HepG2 (cell line): ENCODE measurements around the gene MRPS2. TPM values are rescaled to one million over a fixed set of nuclear protein-coding genes. Genes with fewer than 3 reads are reported as not detected.
A peak's percentile ranks its signal among the peaks of the same experiment; 100 is the strongest.

Experiments used
- CBX1 ChIP-seq: IDR thresholded peaks from one replicate; pipeline ENCODE4 v1.6.1; 2016; ENCODE audit warnings: antibody characterized with exemption, low read depth
- CENPT ChIP-seq: sonication (generic); formaldehyde crosslinking; IDR thresholded peaks from 2 replicates; pipeline ENCODE4 v1.8.0; 2022; ENCODE audit warnings: low read depth, mild to moderate bottlenecking, moderate library complexity, missing genetic modification reagents
- GABPB1 ChIP-seq: IDR thresholded peaks from 2 replicates; pipeline ENCODE4 v1.6.1; 2016; ENCODE audit warnings: mild to moderate bottlenecking, missing genetic modification reagents, moderate library complexity, missing compliant biosample characterization
- HNRNPL ChIP-seq: fragments of 200-400 bp; formaldehyde crosslinking; IDR thresholded peaks from 2 replicates; pipeline ENCODE4 v1.6.1; 2017; ENCODE audit warnings: mild to moderate bottlenecking, low read depth, low read length
- KDM2A ChIP-seq: sonication (generic); formaldehyde crosslinking; IDR thresholded peaks from 2 replicates; pipeline ENCODE4 v1.4.0; 2020; ENCODE audit warnings: low read depth, missing genetic modification reagents, borderline replicate concordance
- KMT2A ChIP-seq: sonication (generic); formaldehyde crosslinking; IDR thresholded peaks from 2 replicates; pipeline ENCODE4 v1.4.0; 2020; ENCODE audit warnings: missing genetic modification reagents
- MATR3 ChIP-seq: sonication (generic); formaldehyde crosslinking; IDR thresholded peaks from 2 replicates; pipeline ENCODE4 v1.4.0; 2020; ENCODE audit warnings: missing genetic modification reagents
- MEIS2 ChIP-seq: sonication (generic); formaldehyde crosslinking; IDR thresholded peaks from 2 replicates; pipeline ENCODE4 v1.9.0; 2021; ENCODE audit warnings: mild to moderate bottlenecking, missing genetic modification reagents
- MTA1 ChIP-seq: sonication (generic); formaldehyde crosslinking; IDR thresholded peaks from 2 replicates; pipeline ENCODE4 v1.4.0; 2020; ENCODE audit warnings: missing genetic modification reagents, mild to moderate bottlenecking, borderline replicate concordance
- XRCC5 ChIP-seq: fragments of 200-400 bp; formaldehyde crosslinking; optimal IDR thresholded peaks from 2 replicates; pipeline ENCODE3; 2017; ENCODE audit warnings: mild to moderate bottlenecking, low read length
- ZBTB38 ChIP-seq: sonication (generic); formaldehyde crosslinking; IDR thresholded peaks from 2 replicates; pipeline ENCODE4 v1.5.1; 2020; ENCODE audit warnings: mild to moderate bottlenecking, missing genetic modification reagents
- ZNF232 ChIP-seq: sonication (generic); formaldehyde crosslinking; IDR thresholded peaks from 2 replicates; pipeline ENCODE4 v1.4.0; 2020; ENCODE audit warnings: missing genetic modification reagents, borderline replicate concordance
- ZNF331 ChIP-seq: sonication (generic); formaldehyde crosslinking; IDR thresholded peaks from 2 replicates; pipeline ENCODE4 v1.4.0; 2020; ENCODE audit warnings: missing genetic modification reagents
- ZNF780A ChIP-seq: sonication (generic); formaldehyde crosslinking; IDR thresholded peaks from 2 replicates; pipeline ENCODE4 v1.8.0; 2022; ENCODE audit warnings: mild to moderate bottlenecking, missing genetic modification reagents, moderate library complexity
- ZNF891 ChIP-seq: sonication (generic); formaldehyde crosslinking; IDR thresholded peaks from 2 replicates; pipeline ENCODE4 v1.5.0; 2020; ENCODE audit warnings: mild to moderate bottlenecking, missing genetic modification reagents
- polyA plus RNA-seq, 8 experiments: library from polyadenylated mRNA; depleted of rRNA in 3 of 8; stranded (reverse) in 7 of 8; unstranded in 1 of 8; fragments of >200 nt; fragmentation: Illumina TruSeq in 4 of 8; extraction: Trizol in 4 of 8; gene quantifications; 2 replicates each; pipeline versions ENCODE4 v1.2.1 to v1.2.3, GENCODE V29; 2011 to 2016; ENCODE audit warnings: low read depth in 4 of 8, missing spikeins in 1 of 8, mixed read lengths in 1 of 8; ENCODE audit not compliant: insufficient read depth in 1 of 8
- total RNA-seq, 5 experiments: library from RNA; depleted of rRNA; stranded (reverse); fragments of >200 nt; fragmentation: Illumina TruSeq; extraction: Trizol; gene quantifications; 2 replicates each; pipeline ENCODE4 v1.2.3, GENCODE V29; 2016; ENCODE audit warnings: low read depth in 1 of 5
- TF ChIP-seq, protein P1 (sequence below): sonication (generic); formaldehyde crosslinking; IDR thresholded peaks from 2 replicates; pipeline ENCODE4 v1.4.0; 2020; ENCODE audit warnings: missing genetic modification reagents
- TF ChIP-seq, protein P2 (sequence below): IDR thresholded peaks from 2 replicates; pipeline ENCODE4 v1.6.1; 2016; ENCODE audit warnings: mild to moderate bottlenecking
- TF ChIP-seq, protein P3 (sequence below): sonication (generic); formaldehyde crosslinking; IDR thresholded peaks from 2 replicates; pipeline ENCODE4 v1.5.0; 2020; ENCODE audit warnings: mild to moderate bottlenecking, missing genetic modification reagents, borderline replicate concordance

MRPS2 gene
- total and polyA plus RNA-seq, 2 of the 13 experiments (the other 11 are each of a cell fraction or from before 2014, with no cell fraction given) = 44.4 to 86.7 TPM

DNA sequence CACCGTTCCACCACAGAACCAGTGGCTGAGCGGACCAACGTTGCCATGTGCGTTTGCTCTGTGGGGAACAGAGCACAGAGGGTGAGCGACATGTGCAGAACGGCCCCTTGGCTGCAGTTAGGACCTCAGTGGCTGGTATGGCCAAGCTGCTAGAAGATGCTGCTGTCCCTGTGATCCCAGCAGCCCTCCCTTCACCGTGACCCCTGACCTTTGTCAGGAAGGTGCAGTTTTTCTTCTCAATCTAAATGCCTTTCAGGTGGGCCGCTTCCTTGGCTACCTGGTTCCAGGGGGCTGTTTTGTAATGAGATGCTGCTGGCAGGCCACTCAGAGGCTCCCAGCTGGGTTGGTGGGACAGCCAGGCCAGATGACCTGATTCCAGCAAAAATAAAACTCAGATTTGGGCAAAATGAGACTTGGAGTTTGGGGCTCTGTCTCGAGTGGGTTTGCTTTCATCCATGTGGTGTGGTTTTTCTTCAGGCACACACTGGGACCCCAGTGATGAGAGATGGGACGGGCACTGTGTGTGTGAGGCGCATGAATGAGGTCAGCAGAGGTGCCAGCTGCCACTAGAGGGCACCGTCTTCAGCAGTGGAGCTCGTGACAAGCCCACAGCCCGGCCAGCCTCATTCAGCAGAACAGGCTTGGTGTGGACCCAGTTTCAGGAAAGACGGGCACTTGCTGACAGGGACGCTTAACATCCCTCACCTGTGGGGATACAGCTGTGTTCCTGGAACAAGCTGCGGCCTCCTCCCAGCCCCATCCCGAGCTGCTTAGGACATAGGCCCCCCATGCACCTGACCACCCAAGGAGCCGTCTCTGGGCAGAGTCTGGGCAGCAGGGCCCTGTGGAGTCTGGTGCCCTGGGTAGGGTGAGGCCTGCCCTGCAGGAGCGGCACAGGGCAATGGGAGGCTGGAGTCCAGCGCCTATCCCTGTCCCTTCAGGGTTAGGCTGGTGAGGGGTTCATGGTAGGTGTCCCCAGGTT lies 4.1 kb downstream of the MRPS2 start (continued):
- TF ChIP-seq, protein P1, sequence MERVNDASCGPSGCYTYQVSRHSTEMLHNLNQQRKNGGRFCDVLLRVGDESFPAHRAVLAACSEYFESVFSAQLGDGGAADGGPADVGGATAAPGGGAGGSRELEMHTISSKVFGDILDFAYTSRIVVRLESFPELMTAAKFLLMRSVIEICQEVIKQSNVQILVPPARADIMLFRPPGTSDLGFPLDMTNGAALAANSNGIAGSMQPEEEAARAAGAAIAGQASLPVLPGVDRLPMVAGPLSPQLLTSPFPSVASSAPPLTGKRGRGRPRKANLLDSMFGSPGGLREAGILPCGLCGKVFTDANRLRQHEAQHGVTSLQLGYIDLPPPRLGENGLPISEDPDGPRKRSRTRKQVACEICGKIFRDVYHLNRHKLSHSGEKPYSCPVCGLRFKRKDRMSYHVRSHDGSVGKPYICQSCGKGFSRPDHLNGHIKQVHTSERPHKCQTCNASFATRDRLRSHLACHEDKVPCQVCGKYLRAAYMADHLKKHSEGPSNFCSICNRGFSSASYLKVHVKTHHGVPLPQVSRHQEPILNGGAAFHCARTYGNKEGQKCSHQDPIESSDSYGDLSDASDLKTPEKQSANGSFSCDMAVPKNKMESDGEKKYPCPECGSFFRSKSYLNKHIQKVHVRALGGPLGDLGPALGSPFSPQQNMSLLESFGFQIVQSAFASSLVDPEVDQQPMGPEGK (CRISPR knock-in tag) = 0 out of 2 replicates have a peak, but pooled peaks have one; percentile 13
- TF ChIP-seq MEIS2 (0 out of 2 replicates have a peak, but pooled peaks have one; percentile 23), CENPT (no peak), ZBTB38 (CRISPR knock-in tag) (peak; percentile 54; the same call in 1 of the 2 replicates), MATR3 (CRISPR knock-in tag) (no peak), ZNF780A (CRISPR knock-in tag) (no peak), GABPB1 (CRISPR knock-in tag) (0 out of 2 replicates have a peak, but pooled peaks have one; percentile 12), ZNF891 (0 out of 2 replicates have a peak, but pooled peaks have one; percentile 46), ZNF232 (CRISPR knock-in tag) (0 out of 2 replicates have a peak, but pooled peaks have one; percentile 27), CBX1 (peak; percentile 63), KDM2A (CRISPR knock-in tag) (peak; percentile 50), XRCC5 (peak; percentile 45), HNRNPL (0 out of 2 replicates have a peak, but pooled peaks have one; percentile 35), ZNF331 (CRISPR knock-in tag) (0 out of 2 replicates have a peak, but pooled peaks have one; percentile 21), MTA1 (CRISPR knock-in tag) (0 out of 2 replicates have a peak, but pooled peaks have one; percentile 20), KMT2A (0 out of 2 replicates have a peak, but pooled peaks have one; percentile 41)
- TF ChIP-seq, protein P2, sequence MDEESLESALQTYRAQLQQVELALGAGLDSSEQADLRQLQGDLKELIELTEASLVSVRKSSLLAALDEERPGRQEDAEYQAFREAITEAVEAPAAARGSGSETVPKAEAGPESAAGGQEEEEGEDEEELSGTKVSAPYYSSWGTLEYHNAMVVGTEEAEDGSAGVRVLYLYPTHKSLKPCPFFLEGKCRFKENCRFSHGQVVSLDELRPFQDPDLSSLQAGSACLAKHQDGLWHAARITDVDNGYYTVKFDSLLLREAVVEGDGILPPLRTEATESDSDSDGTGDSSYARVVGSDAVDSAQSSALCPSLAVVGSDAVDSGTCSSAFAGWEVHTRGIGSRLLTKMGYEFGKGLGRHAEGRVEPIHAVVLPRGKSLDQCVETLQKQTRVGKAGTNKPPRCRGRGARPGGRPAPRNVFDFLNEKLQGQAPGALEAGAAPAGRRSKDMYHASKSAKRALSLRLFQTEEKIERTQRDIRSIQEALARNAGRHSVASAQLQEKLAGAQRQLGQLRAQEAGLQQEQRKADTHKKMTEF (CRISPR knock-in tag) = 0 out of 2 replicates have a peak, but pooled peaks have one; percentile 16
- TF ChIP-seq, protein P3, sequence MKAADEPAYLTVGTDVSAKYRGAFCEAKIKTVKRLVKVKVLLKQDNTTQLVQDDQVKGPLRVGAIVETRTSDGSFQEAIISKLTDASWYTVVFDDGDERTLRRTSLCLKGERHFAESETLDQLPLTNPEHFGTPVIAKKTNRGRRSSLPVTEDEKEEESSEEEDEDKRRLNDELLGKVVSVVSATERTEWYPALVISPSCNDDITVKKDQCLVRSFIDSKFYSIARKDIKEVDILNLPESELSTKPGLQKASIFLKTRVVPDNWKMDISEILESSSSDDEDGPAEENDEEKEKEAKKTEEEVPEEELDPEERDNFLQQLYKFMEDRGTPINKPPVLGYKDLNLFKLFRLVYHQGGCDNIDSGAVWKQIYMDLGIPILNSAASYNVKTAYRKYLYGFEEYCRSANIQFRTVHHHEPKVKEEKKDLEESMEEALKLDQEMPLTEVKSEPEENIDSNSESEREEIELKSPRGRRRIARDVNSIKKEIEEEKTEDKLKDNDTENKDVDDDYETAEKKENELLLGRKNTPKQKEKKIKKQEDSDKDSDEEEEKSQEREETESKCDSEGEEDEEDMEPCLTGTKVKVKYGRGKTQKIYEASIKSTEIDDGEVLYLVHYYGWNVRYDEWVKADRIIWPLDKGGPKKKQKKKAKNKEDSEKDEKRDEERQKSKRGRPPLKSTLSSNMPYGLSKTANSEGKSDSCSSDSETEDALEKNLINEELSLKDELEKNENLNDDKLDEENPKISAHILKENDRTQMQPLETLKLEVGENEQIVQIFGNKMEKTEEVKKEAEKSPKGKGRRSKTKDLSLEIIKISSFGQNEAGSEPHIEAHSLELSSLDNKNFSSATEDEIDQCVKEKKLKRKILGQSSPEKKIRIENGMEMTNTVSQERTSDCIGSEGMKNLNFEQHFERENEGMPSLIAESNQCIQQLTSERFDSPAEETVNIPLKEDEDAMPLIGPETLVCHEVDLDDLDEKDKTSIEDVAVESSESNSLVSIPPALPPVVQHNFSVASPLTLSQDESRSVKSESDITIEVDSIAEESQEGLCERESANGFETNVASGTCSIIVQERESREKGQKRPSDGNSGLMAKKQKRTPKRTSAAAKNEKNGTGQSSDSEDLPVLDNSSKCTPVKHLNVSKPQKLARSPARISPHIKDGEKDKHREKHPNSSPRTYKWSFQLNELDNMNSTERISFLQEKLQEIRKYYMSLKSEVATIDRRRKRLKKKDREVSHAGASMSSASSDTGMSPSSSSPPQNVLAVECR (CRISPR knock-in tag) = 0 out of 2 replicates have a peak, but pooled peaks have one; percentile 26
